Activated naive CD4-positive, alpha-beta T cell treated with anti-CD3 and anti-CD28 coated beads, Interleukin-2, amount 50 U/mL, for 16 hours (primary cell): ENCODE data around the gene SLC39A11.
"Not testable (repeated sequence)": the region's sequence is repeated elsewhere in the genome, so short reads cannot be mapped to it uniquely, and the experiment has no call there.

ENCODE experiments used
- DNase-seq: peaks from one replicate; pipeline ENCODE4 v3.0.0-alpha.2; 2020

The SLC39A11 gene

DNA sequence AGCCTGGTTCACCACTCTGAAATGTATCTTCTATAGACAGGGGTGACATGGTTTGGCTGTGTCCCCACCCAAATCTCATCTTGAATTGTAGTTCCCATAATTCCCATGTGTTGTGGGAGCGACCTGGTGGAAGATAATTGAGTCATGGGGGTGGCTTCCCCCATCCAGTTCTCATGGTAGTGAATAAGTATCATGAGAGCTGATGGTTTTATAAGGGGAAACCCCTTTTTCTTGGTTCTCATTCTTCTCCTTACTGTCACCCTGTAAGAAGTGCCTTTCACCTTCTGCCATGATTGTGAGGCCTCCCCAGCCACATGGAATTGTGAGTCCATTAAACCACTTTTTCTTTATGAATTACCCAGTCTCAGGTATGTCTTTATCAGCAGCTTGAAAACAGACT lies 319.3 kb downstream of the SLC39A11 start:
- not testable (repeated sequence) for DNase-seq

GRCh38 chr17:72772331-72772821 lies 320.1 kb downstream of the SLC39A11 start:
- DNase-seq = no peak

- no peak for DNase-seq
Measured at GRCh38 chr17:72771734-72772133, 320.8 kb downstream of the SLC39A11 start.

DNA sequence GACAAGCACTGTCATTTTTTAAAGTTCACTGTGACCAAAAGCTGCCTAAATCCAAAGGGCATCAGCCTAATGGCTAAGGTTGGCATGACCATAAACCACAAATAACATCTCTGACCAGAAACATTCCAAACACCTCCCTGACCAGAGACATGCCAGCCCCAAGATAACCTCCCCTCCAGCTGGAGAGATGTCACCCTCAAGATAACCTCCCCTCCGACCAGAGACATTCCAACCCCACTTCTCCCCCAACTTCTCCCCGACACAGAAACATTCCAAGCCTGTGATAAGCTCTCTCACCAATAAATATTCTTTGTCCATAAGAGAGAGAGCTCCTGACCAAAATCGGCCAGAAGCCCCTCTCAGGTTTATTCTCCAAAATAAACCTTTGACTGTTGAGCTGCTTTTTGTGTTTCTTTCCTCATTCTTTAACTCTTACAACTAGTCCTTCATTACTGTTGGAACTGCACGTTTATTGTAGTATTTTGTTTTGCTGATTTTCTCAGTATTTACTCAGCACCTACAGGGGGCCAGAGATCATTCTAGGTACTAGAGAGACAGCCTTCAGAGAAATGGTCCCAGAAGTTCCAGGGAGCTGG lies 325.6 kb downstream of the SLC39A11 start:
- DNase-seq = no peak

DNA sequence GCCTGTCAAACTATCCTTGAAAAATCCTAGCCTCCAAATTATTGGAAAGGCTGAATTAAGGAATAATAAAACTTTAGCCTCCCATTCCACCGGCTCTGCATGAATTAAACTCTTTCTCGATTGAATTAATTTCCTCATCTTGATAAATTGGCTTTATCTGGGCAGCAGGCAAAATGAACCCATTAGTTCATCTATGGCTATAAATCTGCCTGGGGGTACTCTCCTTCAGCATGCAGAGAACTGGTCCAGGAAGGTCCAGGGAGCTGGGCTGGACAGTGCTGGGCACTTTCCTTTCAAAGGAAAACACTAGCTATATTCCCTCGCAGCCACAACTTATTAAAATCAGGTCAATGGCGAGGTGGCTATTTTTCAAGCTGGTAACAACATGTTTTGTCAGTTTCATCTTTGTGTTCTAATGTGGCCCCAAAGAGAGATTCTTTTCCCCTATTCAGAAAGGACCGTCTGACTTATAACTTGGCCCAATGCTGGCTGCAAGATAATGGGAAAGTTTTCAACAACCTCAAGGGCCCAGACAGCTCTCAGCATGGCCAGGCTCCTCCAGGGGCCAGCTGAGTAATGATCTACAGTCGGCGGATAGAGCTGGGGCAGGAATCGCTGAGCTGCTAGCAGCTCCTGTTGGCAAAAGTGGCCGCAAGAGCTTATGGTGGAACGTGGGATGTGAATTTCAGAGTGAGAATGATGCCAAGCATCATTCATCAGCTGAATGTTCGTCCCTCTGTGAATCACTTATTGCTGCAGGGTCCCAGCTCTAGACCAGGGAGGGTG lies 326.9 kb downstream of the SLC39A11 start:
- DNase-seq = no peak

DNA sequence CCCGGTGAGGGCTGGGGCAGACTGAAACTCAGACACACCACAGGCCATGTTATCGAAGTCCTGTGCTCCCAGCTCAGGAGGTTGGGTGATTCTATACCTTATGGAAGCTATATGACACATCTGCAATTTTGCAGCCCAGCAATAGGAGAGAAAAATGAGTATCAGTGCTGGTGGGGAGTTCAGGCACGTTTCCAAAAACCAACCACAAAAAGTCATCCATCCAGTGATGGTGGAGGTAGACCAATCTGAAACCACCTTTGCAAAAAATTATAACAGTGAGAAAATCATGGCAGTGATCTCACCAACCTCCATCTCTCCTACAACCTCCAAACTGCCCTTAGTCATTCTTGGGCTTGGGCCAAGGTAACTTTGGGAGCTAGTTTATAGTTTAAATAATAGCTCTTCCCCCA lies 327.9 kb downstream of the SLC39A11 start:
- DNase-seq = no peak

GRCh38 chr17:72763981-72764380 lies 328.5 kb downstream of the SLC39A11 start:
- DNase-seq = no peak

DNA sequence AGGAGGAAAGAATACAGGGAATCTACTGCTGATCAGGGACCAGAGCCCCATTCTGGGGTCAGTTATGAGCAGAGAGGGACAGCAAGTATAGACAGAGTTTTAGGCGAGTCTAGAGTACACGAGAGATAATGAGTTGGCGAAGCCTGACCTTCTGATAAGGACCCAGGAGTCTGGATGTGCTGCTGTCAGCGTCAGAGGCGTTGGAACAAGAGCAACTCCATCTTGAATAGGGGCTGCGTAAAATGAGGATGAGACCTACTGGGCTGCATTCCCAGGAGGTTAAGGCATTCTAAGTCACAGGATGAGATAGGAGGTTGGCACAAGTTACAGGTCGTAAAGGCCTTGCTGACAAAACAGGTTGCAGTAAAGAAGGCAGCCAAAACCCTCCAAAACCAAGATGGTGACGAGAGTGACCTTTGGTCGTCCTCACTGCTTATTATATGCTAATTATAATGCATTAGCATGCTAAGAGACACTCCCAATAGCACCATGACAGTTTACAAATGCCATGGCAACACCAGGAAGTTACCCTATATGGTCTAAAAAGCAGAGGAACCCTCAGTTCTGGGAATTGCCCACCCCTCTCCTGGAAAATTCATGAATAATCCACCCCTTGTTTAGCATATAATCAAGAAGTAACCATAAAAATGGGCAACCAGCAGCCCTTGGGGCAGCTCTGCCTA lies 330.5 kb downstream of the SLC39A11 start:
- not testable (repeated sequence) for DNase-seq

DNA sequence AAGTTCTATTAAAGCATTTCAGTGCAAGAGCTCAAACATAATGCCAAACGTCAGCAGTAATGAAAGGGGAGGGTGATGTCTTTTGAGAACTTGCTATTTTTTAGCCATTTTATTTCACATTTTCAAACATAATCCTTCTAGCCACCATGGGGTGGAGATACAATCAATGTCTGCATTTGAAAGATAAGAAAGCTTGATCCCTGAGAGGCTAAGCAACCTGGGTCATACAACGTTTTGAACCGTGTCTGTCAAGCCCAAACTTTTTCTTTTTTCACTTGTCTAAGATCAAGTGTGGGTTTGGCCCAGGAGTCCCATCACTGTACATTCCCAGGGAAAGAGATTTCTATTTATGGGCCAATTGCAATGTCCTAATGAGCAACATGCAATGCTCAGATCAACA lies 331.1 kb downstream of the SLC39A11 start:
- no peak for DNase-seq

- no peak for DNase-seq
Measured at GRCh38 chr17:72760368-72760767, 332.1 kb downstream of the SLC39A11 start.

- DNase-seq = no peak
Measured at GRCh38 chr17:72759301-72759700, 333.2 kb downstream of the SLC39A11 start.

- no peak for DNase-seq
Measured at GRCh38 chr17:72756256-72756655, 336.2 kb downstream of the SLC39A11 start.

DNA sequence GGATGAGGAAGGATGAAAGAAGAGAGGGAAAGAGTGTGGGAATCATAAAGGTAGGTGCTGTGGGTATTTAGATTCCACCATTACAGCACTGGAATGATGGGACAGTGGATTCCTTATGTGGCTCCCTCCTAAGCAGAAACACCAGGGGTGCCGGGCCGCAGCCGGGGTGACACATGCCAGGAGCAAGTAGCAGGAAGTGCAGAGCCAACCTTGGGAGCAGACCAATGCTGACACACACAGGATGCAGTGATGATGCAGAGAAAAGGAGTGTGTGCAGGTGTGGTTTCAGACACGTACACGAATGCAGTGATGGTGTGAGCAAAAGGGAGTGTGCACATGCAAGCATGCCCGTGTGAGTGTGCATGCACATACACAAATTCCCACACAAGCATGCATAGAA lies 338.0 kb downstream of the SLC39A11 start:
- no peak for DNase-seq

GRCh38 chr17:72751746-72752145 lies 340.7 kb downstream of the SLC39A11 start:
- no peak for DNase-seq

DNA sequence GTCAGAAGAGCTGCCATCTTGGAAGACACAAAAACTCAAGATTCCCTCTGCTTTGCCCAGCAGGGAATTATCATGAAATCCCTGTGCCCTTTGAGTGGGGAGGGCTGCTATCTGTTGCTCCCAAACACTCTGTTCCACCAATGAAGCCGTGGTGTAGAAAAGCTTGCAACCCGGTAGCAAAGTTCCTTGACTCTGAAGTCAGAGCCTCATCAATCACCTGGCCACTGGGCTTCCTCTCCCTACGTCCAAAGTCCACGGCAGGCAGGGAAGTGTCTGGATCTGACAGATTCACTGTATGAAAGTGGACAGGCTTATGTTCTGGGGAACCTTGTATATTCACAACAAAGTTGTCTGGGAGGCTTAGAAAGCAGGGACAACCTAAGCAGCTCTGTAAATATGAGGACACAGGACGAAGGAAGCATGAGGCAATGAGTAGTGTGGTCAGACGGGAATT lies 343.3 kb downstream of the SLC39A11 start:
- DNase-seq = no peak

- no peak for DNase-seq
Measured at GRCh38 chr17:72747501-72747900, 345.0 kb downstream of the SLC39A11 start.

- DNase-seq = no peak
Measured at GRCh38 chr17:72745241-72745640, 347.2 kb downstream of the SLC39A11 start.

DNA sequence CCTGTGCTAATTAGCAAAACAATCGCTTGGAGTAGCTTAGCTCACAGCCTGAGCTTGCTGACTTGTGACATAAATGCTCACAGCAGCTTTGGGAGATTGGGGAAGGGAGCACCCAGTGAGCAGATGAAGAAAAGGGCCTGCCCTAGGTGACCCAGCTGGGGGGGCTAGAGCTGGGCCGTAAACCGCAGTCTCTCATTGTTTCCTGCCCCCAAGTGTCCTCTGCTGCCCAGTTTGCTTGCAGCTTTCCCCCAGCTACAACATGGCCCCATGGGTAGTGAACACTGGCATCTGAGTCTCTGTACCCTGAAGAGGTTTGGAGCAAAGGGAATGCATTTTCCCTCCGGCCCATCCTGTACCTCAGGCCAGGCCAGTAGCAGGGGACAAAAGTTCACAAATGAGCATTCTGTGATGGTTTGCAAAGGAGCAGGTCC lies 349.4 kb downstream of the SLC39A11 start:
- no peak for DNase-seq

DNA sequence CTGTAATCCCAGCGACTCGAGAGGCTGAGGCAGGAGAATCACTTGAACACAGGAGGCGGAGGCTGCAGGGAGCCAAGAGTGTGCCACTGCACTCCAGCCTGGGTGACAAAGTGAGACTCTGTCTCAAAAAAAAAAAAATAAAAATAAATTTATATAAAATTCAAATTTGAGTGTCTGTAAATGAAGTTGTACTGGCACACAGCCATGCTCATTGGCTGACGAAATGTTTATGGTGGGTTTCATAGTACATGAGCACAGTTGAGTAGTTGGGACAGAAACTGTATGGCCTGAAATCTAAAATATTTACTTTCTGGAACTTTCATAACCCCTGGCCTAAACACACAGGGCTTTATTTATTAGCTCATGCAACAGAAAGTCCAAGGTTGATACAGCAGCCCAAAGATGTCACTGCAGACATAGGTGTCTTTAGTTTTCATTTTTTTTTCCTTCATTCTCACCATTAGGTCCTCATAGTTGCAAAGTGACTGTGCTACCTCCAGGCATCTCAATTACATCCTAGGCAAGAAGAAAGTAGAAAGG lies 355.3 kb downstream of the SLC39A11 start:
- DNase-seq = no peak

GRCh38 chr17:72735592-72735991 lies 356.9 kb downstream of the SLC39A11 start:
- DNase-seq = no peak

DNA sequence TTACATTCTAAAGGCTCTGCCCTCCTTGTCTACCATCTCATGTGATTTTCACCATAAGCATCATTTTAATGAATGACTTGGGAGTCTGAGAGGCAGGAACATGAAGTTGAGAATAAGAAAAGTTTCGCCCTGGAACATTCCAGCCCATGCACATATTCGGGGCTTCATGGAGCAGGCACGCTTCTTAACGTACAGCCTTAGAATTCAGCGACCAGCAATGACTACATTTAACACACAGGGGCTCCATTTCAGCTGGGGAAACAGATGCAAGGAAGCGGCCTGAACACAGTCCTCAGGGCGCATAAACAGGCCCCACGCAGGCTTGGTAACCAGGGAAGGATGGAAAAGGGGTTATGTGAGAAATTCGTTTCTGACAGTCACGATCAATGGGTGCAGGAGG lies 357.4 kb downstream of the SLC39A11 start:
- DNase-seq = no peak

GRCh38 chr17:72734613-72735012 lies 357.9 kb downstream of the SLC39A11 start:
- DNase-seq = no peak

GRCh38 chr17:72733619-72734282 lies 358.7 kb downstream of the SLC39A11 start:
- no peak for DNase-seq
